GM23338 (cell line): ENCODE results near the gene MID1. TPM values are rescaled to one million over a fixed set of nuclear protein-coding genes. Genes with fewer than 3 reads are reported as not detected.

Experiments
- ATAC-seq: fragments of 200-7000 bp; cut with Tn5 transposase; 3 replicates; pipeline ENCODE4 v1.9.1; 2020
- DNase-seq: peaks from one replicate; pipeline ENCODE4 v3.0.0-alpha.2; 2015; ENCODE audit warnings: low spot score
- H2AFZ ChIP-seq: fragments of 200-600 bp; sonication (generic); 2 replicates; pipeline ENCODE4 v1.8.0; 2016; ENCODE audit warnings: antibody characterized with exemption, mild to moderate bottlenecking, moderate library complexity
- H3F3A ChIP-seq: fragments of 200-600 bp; sonication (generic); replicated peaks from 2 replicates; pipeline ENCODE4 v1.8.0; 2017; ENCODE audit warnings: antibody characterized with exemption, mixed run types, low read depth
- H3K27ac ChIP-seq: fragments of 200-600 bp; sonication (generic); 2 replicates; pipeline ENCODE4 v1.6.1; 2016; ENCODE audit warnings: low read depth
- H3K27me3 ChIP-seq: fragments of 200-600 bp; sonication (generic); 2 replicates; pipeline ENCODE4 v1.8.0; 2016; ENCODE audit warnings: mild to moderate bottlenecking, mixed run types, moderate library complexity; ENCODE audit not compliant: insufficient read depth
- H3K36me3 ChIP-seq: fragments of 200-600 bp; sonication (generic); 2 replicates; pipeline ENCODE4 v1.8.0; 2016; ENCODE audit warnings: mild to moderate bottlenecking; ENCODE audit not compliant: insufficient read depth
- H3K4me1 ChIP-seq: fragments of 200-600 bp; sonication (generic); 2 replicates; pipeline ENCODE4 v1.8.0; 2016; ENCODE audit warnings: mild to moderate bottlenecking, moderate library complexity; ENCODE audit not compliant: insufficient read depth
- H3K4me2 ChIP-seq: fragments of 200-600 bp; sonication (generic); 2 replicates; pipeline ENCODE4 v1.7.1; 2017; ENCODE audit warnings: mixed run types
- H3K4me3 ChIP-seq: fragments of 200-600 bp; sonication (generic); 2 replicates; pipeline ENCODE4 v1.6.1; 2016; ENCODE audit warnings: mixed run types
- H3K79me2 ChIP-seq: fragments of 200-600 bp; sonication (generic); replicated peaks from 2 replicates; pipeline ENCODE4 v1.8.0; 2017; ENCODE audit warnings: mild to moderate bottlenecking; ENCODE audit not compliant: insufficient read depth
- H3K9me2 ChIP-seq: fragments of 200-600 bp; sonication (generic); 2 replicates; pipeline ENCODE4 v1.8.0; 2017; ENCODE audit not compliant: insufficient read depth
- H4K20me1 ChIP-seq: fragments of 200-600 bp; sonication (generic); replicated peaks from 2 replicates; pipeline ENCODE4 v1.8.0; 2017; ENCODE audit warnings: mild to moderate bottlenecking; ENCODE audit not compliant: insufficient read depth
- H3K27ac Mint-ChIP-seq: 2 replicates; pipeline ENCODE4 v1.8.0; 2020; ENCODE audit warnings: inconsistent platforms, mild to moderate bottlenecking, moderate library complexity, mixed read lengths
- H3K27me3 Mint-ChIP-seq: 3 replicates; pipeline ENCODE4 v1.8.0; 2022; ENCODE audit warnings: low read depth, mild to moderate bottlenecking, moderate library complexity, mixed read lengths, inconsistent platforms; ENCODE audit not compliant: insufficient read depth, poor library complexity
- H3K36me3 Mint-ChIP-seq: 3 replicates; pipeline ENCODE4 v1.8.0; 2021; ENCODE audit warnings: low read depth, mild to moderate bottlenecking, inconsistent platforms, moderate library complexity, mixed read lengths
- H3K4me1 Mint-ChIP-seq: 3 replicates; pipeline ENCODE4 v1.8.0; 2020; ENCODE audit warnings: mild to moderate bottlenecking, inconsistent platforms, mixed read lengths
- H3K4me3 Mint-ChIP-seq: 3 replicates; pipeline ENCODE4 v1.8.0; 2021; ENCODE audit warnings: moderate library complexity, mild to moderate bottlenecking, inconsistent platforms, mixed read lengths
- H3K9me3 Mint-ChIP-seq: 3 replicates; pipeline ENCODE4 v1.8.0; 2020; ENCODE audit warnings: moderate library complexity, mild to moderate bottlenecking, inconsistent platforms, mixed read lengths
- CREB1 ChIP-seq: fragments of 250-450 bp; sonication (Bioruptor Pico); IDR thresholded peaks from 2 replicates; pipeline ENCODE4 v1.5.0; 2020; ENCODE audit warnings: low read depth, mild to moderate bottlenecking, moderate library complexity
- ETS1 ChIP-seq: IDR thresholded peaks from 2 replicates; pipeline ENCODE4 v1.6.1; 2016; ENCODE audit warnings: antibody characterized with exemption
- EZH2 ChIP-seq: fragments of 200-600 bp; sonication (generic); IDR thresholded peaks from one replicate; pipeline ENCODE4 v1.8.0; 2017; ENCODE audit warnings: antibody characterized with exemption, mild to moderate bottlenecking, low read depth; ENCODE audit not compliant: unreplicated experiment
- EZH2phosphoT487 ChIP-seq: fragments of 200-600 bp; sonication (generic); IDR thresholded peaks from one replicate; pipeline ENCODE4 v1.8.1; 2018; ENCODE audit warnings: antibody characterized with exemption; ENCODE audit not compliant: unreplicated experiment
- ZNF462 ChIP-seq: fragments of 250-450 bp; sonication (Bioruptor Pico); IDR thresholded peaks from 2 replicates; pipeline ENCODE4 v1.5.0; 2020; ENCODE audit warnings: mild to moderate bottlenecking, moderate library complexity
- polyA plus RNA-seq: library from polyadenylated mRNA; unstranded; fragments of >200 nt; fragmentation: Nextera tagmentation; extraction: Ambion mirVana; gene quantifications from 2 replicates; pipeline ENCODE4 v1.2.1, GENCODE V29; 2016
- total RNA-seq: library from RNA; depleted of rRNA; stranded (reverse); fragments of >200 nt; shearing (Covaris generic); gene quantifications from 2 replicates; pipeline ENCODE4 v1.2.3, GENCODE V29; 2014

MID1 gene
- total and polyA plus RNA-seq, 2 experiments from 2014 or later, result 27.2 to 39.3 TPM

- no peaks in the 10 kb centered on the region for H3K27me3 ChIP-seq
- peak overlapping the region; percentile 11; the same call in 1 of the 2 replicates for H3K27ac Mint-ChIP-seq
Observed at GRCh38 chrX:10634392-10635161, 14.2 kb upstream of the MID1 start.

More at GRCh38 chrX:10634392-10635161, 14.2 kb upstream of the MID1 start:
- H3K4me3 ChIP-seq, result no peak overlapping the region
- no peak for TF ChIP-seq ZNF462 (CRISPR knock-in tag)
- TF ChIP-seq CREB1, result no peak
- no peak for TF ChIP-seq EZH2
- TF ChIP-seq ETS1, result no peak
- no peak for TF ChIP-seq EZH2phosphoT487
- no peak for ATAC-seq
- peaks cover 24% of the 10 kb centered on the region for H3K4me1 ChIP-seq
- H3K4me2 ChIP-seq, result no peak overlapping the region; the same call in 1 of the 2 replicates
- Mint-ChIP-seq H3K9me3 (peaks cover 19% of the 10 kb centered on the region; the same call in 2 of the 3 replicates), H3K36me3 (peaks cover 7% of the 10 kb centered on the region; the same call in 2 of the 3 replicates), H3K27me3 (peaks cover 4% of the 10 kb centered on the region), H3K4me3 (no peak overlapping the region), H3K4me1 (peaks cover 16% of the 10 kb centered on the region)
- no peaks in the 10 kb centered on the region for H3K79me2 ChIP-seq
- no peaks in the 10 kb centered on the region for H3K36me3 ChIP-seq
- no peak for DNase-seq
- H2AFZ ChIP-seq, result no peak overlapping the region
- H3K27ac ChIP-seq, result peak overlapping the region; percentile 45; the same call in 1 of the 2 replicates
- no peaks in the 10 kb centered on the region for H3F3A ChIP-seq
- no peaks in the 10 kb centered on the region for H4K20me1 ChIP-seq
- H3K9me2 ChIP-seq, result no peaks in the 10 kb centered on the region
